Endothelial cell of umbilical vein (primary cell): Measurements from ENCODE around the gene CANT1. TPM values are rescaled to one million over a fixed set of nuclear protein-coding genes. Genes with fewer than 3 reads are reported as not detected.

Experiments used
- BruUV-seq: library from RNA; stranded (reverse); fragments of 400-500 nt; replicated peaks from 2 replicates; lab custom pipeline; 2021; lab: Mats Ljungman, UMichigan
- CTCF ChIA-PET: fragments of 300-600, 350-600 bp; sonication (Branson Sonifier 250); formaldehyde crosslinking; loops from one replicate; lab custom pipeline; 2021; ENCODE audit warnings: antibody characterized with exemption, inconsistent platforms; lab: Charles Lee
- POLR2A ChIA-PET: fragments of 300-600, 350-600 bp; sonication (Branson Sonifier 250); formaldehyde crosslinking; loops from one replicate; lab custom pipeline; 2021; ENCODE audit warnings: antibody characterized with exemption, inconsistent platforms; lab: Charles Lee
- DNase-seq: peaks from one replicate; pipeline ENCODE4 v3.0.0-alpha.2; 2011; ENCODE audit warnings: low read depth, low spot score
- FAIRE-seq: peaks from 2 replicates; lab custom pipeline; 2011; peaks lifted over from hg19 to GRCh38; lab: Jason Lieb, UNC
- H2AFZ ChIP-seq: 2 replicates; pipeline ENCODE4 v1.6.0; 2012; ENCODE audit warnings: low read depth, low read length, control low read depth, inconsistent platforms
- H3K27ac ChIP-seq: 2 replicates; pipeline ENCODE4 v1.5.1; 2011; ENCODE audit warnings: low read depth, mild to moderate bottlenecking, control low read depth, low read length, moderate library complexity; ENCODE audit not compliant: insufficient read depth
- H3K27me3 ChIP-seq, 2 experiments: 2 replicates each; pipeline versions ENCODE4 v1.6.0 to v1.6.1; 2011; ENCODE audit warnings: low read length in 2 of 2, mixed read lengths in 1 of 2; ENCODE audit not compliant: control insufficient read depth in 2 of 2, insufficient read depth in 2 of 2
- H3K36me3 ChIP-seq, 2 experiments: 2 replicates in 1 of 2; 3 replicates in 1 of 2; pipeline ENCODE4 v1.5.1; 2011; ENCODE audit warnings: low read length in 2 of 2, mild to moderate bottlenecking in 1 of 2, moderate library complexity in 1 of 2; ENCODE audit not compliant: control insufficient read depth in 2 of 2, insufficient read depth in 2 of 2; ENCODE audit errors: extremely low read depth in 1 of 2
- H3K4me1 ChIP-seq: 3 replicates; pipeline ENCODE4 v1.5.1; 2011; ENCODE audit warnings: mild to moderate bottlenecking, low read length; ENCODE audit not compliant: control insufficient read depth, insufficient read depth; ENCODE audit errors: extremely low read depth
- H3K4me2 ChIP-seq: 2 replicates; pipeline ENCODE4 v1.6.1; 2011; ENCODE audit warnings: low read length, control low read depth, mixed read lengths; ENCODE audit not compliant: insufficient read depth
- H3K4me3 ChIP-seq, 3 experiments: fragments of 200-600 bp in 1 of 3; sonication (generic), shearing (Covaris generic) in 1 of 3; replicated peaks in 1 of 3; 2 replicates each; pipeline ENCODE4 v1.5.1; 2011 to 2016; ENCODE audit warnings: control low read depth in 3 of 3, low read length in 3 of 3, mild to moderate bottlenecking in 2 of 3, inconsistent platforms in 1 of 3, low read depth in 1 of 3, moderate library complexity in 1 of 3; ENCODE audit not compliant: insufficient read depth in 1 of 3
- H3K79me2 ChIP-seq: 2 replicates; pipeline ENCODE4 v1.6.0; 2012; ENCODE audit warnings: low read length, inconsistent platforms; ENCODE audit not compliant: control insufficient read depth, insufficient read depth
- H3K9ac ChIP-seq: replicated peaks from 2 replicates; pipeline ENCODE3; 2011; ENCODE audit warnings: low read length, control low read depth; ENCODE audit not compliant: insufficient read depth; ENCODE audit errors: extremely low read depth
- H3K9me1 ChIP-seq: replicated peaks from 3 replicates; pipeline ENCODE4 v1.6.0; 2011; ENCODE audit warnings: mild to moderate bottlenecking, low read length; ENCODE audit not compliant: control insufficient read depth, insufficient read depth; ENCODE audit errors: extremely low read depth
- H3K9me3 ChIP-seq: replicated peaks from 2 replicates; pipeline ENCODE4 v1.5.1; 2012; ENCODE audit warnings: low read length, inconsistent platforms; ENCODE audit not compliant: control insufficient read depth, insufficient read depth
- H4K20me1 ChIP-seq: replicated peaks from 2 replicates; pipeline ENCODE3; 2011; ENCODE audit warnings: mild to moderate bottlenecking, low read length; ENCODE audit not compliant: control insufficient read depth, insufficient read depth; ENCODE audit errors: extremely low read depth
- EZH2 ChIP-seq: IDR thresholded peaks from 2 replicates; pipeline ENCODE4 v1.6.1; 2012; ENCODE audit warnings: borderline replicate concordance, low read depth, mild to moderate bottlenecking, moderate library complexity, low read length, inconsistent platforms; ENCODE audit not compliant: severe bottlenecking
- FOS ChIP-seq: IDR thresholded peaks from 2 replicates; pipeline ENCODE4 v1.6.1; 2011; ENCODE audit warnings: mild to moderate bottlenecking, low read length, moderate library complexity, borderline replicate concordance; ENCODE audit not compliant: insufficient read depth
- GATA2 ChIP-seq: IDR thresholded peaks from 2 replicates; pipeline ENCODE4 v1.7.0; 2011; ENCODE audit warnings: low read depth, mild to moderate bottlenecking, moderate library complexity, mixed read lengths, low read length; ENCODE audit not compliant: insufficient read length, insufficient read depth
- JUN ChIP-seq: IDR thresholded peaks from 2 replicates; pipeline ENCODE4 v1.6.1; 2011; ENCODE audit warnings: borderline replicate concordance, low read depth; ENCODE audit not compliant: insufficient read length, insufficient read depth
- MYC ChIP-seq: IDR thresholded peaks from one replicate; pipeline ENCODE4 v1.6.1; 2011; ENCODE audit warnings: mild to moderate bottlenecking, low read depth, low read length
- POLR2A ChIP-seq: IDR thresholded peaks from 2 replicates; pipeline ENCODE4 v1.6.1; 2012; ENCODE audit warnings: low read depth, mild to moderate bottlenecking, control low read depth, low read length
- POLR2AphosphoS5 ChIP-seq: IDR thresholded peaks from 2 replicates; pipeline ENCODE4 v1.6.1; 2012; ENCODE audit warnings: low read depth, mild to moderate bottlenecking, control low read depth, low read length, moderate library complexity; ENCODE audit not compliant: insufficient read depth
- dilution Hi-C: fragments of 300-500 bp; cut with MboI; formaldehyde crosslinking; loops from one replicate; pipeline ENCODE4 v1.15.0; 2019; ENCODE audit warnings: low sequenced_read_pairs; ENCODE audit not compliant: extremely low pct_ligation_motif_present
- intact Hi-C: fragments of 100-400 bp; cut with micrococcal nuclease; formaldehyde crosslinking; loops from one replicate; pipeline ENCODE4 v1.10.0; 2022
- polyA plus RNA-seq, 4 experiments: library from polyadenylated mRNA; depleted of rRNA in 3 of 4; stranded (reverse) in 3 of 4; unstranded in 1 of 4; fragments of >200 nt; gene quantifications; 2 replicates each; pipeline versions ENCODE4 v1.2.1 to v1.2.3, GENCODE V29; 2011 to 2012; ENCODE audit warnings: missing spikeins in 1 of 4
- total RNA-seq: library from RNA; stranded (reverse); gene quantifications from 2 replicates; pipeline ENCODE4 v1.2.3, GENCODE V29; 2021
- TF ChIP-seq, protein P1 (sequence below): IDR thresholded peaks from 2 replicates; pipeline ENCODE4 v1.6.1; 2011; ENCODE audit not compliant: insufficient read depth, insufficient read length
- TF ChIP-seq, protein P2 (sequence below), 2 donors: IDR thresholded peaks; 1 replicate in 1 of 2; 2 replicates in 1 of 2; pipeline ENCODE4 v1.5.1; 2011; ENCODE audit warnings: low read length in 2 of 2, mild to moderate bottlenecking in 2 of 2, moderate library complexity in 2 of 2, control low read depth in 1 of 2, inconsistent platforms in 1 of 2, low read depth in 1 of 2; ENCODE audit not compliant: insufficient read depth in 1 of 2; ENCODE audit errors: extremely low read depth in 1 of 2

CANT1 gene
- total and polyA plus RNA-seq, 2 donors (not counting 3 experiments of a cell fraction or from before 2014, with no cell fraction given), result 85.0 to 93.6 TPM

DNA sequence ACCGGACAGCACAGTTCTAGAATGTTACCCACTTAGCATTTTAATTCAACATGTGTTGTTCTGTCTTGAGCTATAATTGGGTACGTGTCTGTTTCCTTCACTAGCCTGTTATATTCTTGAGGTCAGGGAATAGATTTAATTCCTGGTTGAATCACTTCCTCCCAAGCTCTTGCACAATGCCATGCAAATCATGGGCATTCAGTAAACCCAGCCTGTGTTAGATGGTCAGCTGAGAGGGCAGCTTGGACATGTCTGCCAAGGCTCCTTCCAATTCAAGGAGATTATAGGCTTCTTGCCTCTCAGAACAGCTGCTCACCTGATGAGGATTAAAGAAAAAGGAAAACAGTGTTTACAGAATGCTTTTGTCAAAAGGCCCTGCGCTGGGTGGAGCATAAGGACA is 27.0 kb upstream of the CANT1 start:
- intact Hi-C loops, result loop anchor here (1.0 kb wide), 1 partner anchor 8 kb away; no protein-coding TSS in a partner anchor
- Histone ChIP-seq H3K9me3 (no peaks in the 10 kb centered on the region), H3K9ac (no peak overlapping the region), H3K4me2 (no peak overlapping the region), H4K20me1 (no peaks in the 10 kb centered on the region), H3K27me3 (peaks cover 0 to 6% of the 10 kb centered on the region in 2 experiments), H3K9me1 (no peaks in the 10 kb centered on the region), H3K4me3 (no peak overlapping the region), H3K4me1 (peaks cover 10% of the 10 kb centered on the region), H2AFZ (no peak overlapping the region), H3K27ac (no peak overlapping the region), H3K79me2 (no peaks in the 10 kb centered on the region), H3K36me3 (no peaks in the 10 kb centered on the region)
- CTCF ChIA-PET, result interaction anchor here (0.7 to 8.6 kb wide), 10 partner anchors 8 to 364 kb away, joined by 3 to 91 read pairs (median 4); partner anchors contain the start of gene CANT1
- DNase-seq (peak; percentile 77), FAIRE-seq (peak; percentile 97)
- BruUV-seq, result no TSS peak
- dilution Hi-C loops, result no loop called here
- TF ChIP-seq JUN (peak; percentile 48), POLR2AphosphoS5 (no peak), POLR2A (no peak), EZH2 (no peak), GATA2 (no peak), MYC (no peak), FOS (peak; percentile 65)
- TF ChIP-seq, protein P1, sequence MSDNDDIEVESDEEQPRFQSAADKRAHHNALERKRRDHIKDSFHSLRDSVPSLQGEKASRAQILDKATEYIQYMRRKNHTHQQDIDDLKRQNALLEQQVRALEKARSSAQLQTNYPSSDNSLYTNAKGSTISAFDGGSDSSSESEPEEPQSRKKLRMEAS, result no peak
- TF ChIP-seq, protein P2, sequence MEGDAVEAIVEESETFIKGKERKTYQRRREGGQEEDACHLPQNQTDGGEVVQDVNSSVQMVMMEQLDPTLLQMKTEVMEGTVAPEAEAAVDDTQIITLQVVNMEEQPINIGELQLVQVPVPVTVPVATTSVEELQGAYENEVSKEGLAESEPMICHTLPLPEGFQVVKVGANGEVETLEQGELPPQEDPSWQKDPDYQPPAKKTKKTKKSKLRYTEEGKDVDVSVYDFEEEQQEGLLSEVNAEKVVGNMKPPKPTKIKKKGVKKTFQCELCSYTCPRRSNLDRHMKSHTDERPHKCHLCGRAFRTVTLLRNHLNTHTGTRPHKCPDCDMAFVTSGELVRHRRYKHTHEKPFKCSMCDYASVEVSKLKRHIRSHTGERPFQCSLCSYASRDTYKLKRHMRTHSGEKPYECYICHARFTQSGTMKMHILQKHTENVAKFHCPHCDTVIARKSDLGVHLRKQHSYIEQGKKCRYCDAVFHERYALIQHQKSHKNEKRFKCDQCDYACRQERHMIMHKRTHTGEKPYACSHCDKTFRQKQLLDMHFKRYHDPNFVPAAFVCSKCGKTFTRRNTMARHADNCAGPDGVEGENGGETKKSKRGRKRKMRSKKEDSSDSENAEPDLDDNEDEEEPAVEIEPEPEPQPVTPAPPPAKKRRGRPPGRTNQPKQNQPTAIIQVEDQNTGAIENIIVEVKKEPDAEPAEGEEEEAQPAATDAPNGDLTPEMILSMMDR (IDR thresholded peaks at IDR 0.05; ENCODE audit: extremely low read depth in 1 of 2, insufficient read depth in 1 of 2, low read depth in 1 of 2, low read length in 2 of 2), result no peak
- POLR2A ChIA-PET, result no interaction called here
